ENCODE data around the gene RAB22A. TPM values are rescaled to one million over a fixed set of nuclear protein-coding genes. Genes with fewer than 3 reads are reported as not detected.

RAB22A gene
- total RNA-seq, 1 donor, result 23.9 TPM

DNA sequence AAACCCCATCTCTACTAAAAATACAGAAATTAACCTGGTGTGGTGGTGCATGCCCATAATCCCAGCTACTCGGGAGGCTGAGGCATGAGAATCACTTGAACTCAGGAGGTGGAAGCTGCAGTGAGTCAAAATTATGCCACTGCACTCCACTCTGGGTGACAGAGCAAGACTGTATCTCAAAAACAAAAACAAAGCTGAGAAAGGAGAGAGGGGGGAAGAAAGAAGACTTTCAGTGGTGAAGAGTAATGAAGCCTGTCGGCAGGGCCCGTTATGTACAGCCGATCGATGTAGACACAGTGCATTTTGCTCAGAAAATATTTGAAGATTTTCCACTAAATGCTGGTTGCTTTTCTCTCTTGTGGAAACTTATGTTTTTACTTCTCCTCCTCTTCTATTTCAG lies 93.3 kb downstream of the RAB22A start:
- Histone ChIP-seq H3K27me3 (ENCODE audit: insufficient read depth, low read length) (no peaks in the 10 kb centered on the region), H3K36me3 (ENCODE audit: insufficient read depth, low read length) (peaks cover 1% of the 10 kb centered on the region), H2AFZ (ENCODE audit: low read length) (no peak overlapping the region), H4K20me1 (ENCODE audit: insufficient read depth, low read length) (peaks cover 87% of the 10 kb centered on the region), H3K4me1 (ENCODE audit: insufficient read depth, low read length) (peaks cover 10% of the 10 kb centered on the region), H3K27ac (ENCODE audit: low read depth, low read length) (no peak overlapping the region), H3K4me3 (ENCODE audit: insufficient read depth, low read length) (no peak overlapping the region), H3K79me2 (ENCODE audit: insufficient read depth, low read length) (peaks cover 95% of the 10 kb centered on the region), H3K9me3 (ENCODE audit: low read depth, low read length) (no peaks in the 10 kb centered on the region), H3K4me2 (ENCODE audit: insufficient read depth, low read length) (no peak overlapping the region)
- no peak for DNase-seq (ENCODE audit: insufficient read length, low spot score, missing footprints)
- TF ChIP-seq, protein P1, sequence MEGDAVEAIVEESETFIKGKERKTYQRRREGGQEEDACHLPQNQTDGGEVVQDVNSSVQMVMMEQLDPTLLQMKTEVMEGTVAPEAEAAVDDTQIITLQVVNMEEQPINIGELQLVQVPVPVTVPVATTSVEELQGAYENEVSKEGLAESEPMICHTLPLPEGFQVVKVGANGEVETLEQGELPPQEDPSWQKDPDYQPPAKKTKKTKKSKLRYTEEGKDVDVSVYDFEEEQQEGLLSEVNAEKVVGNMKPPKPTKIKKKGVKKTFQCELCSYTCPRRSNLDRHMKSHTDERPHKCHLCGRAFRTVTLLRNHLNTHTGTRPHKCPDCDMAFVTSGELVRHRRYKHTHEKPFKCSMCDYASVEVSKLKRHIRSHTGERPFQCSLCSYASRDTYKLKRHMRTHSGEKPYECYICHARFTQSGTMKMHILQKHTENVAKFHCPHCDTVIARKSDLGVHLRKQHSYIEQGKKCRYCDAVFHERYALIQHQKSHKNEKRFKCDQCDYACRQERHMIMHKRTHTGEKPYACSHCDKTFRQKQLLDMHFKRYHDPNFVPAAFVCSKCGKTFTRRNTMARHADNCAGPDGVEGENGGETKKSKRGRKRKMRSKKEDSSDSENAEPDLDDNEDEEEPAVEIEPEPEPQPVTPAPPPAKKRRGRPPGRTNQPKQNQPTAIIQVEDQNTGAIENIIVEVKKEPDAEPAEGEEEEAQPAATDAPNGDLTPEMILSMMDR (IDR thresholded peaks at IDR 0.05; ENCODE audit: extremely low read depth, low read depth, low read length), result no peak

DNA sequence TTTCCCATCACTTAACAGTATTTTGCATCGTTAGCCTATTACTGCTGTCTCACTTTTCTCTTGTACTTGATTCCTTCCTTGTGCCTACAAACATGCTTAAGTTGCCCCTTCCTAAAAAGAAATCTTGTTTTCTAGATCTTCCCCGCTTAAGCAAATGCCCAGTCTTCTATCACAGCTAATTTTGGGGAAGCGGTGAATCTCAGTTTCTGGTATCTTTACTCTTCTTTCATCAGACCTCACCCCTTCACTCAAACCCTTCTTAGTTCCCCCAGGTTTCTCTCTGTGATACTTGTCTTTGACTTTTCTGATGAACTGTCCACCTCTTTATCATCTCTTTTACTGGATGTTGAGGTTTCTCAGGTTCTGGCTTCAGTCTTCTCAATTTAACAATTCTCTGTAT lies 93.8 kb downstream of the RAB22A start:
- TF ChIP-seq, protein P1 (IDR thresholded peaks at IDR 0.05; ENCODE audit: extremely low read depth, low read depth, low read length), result no peak
- Histone ChIP-seq H3K4me3 (ENCODE audit: insufficient read depth, low read length) (no peak overlapping the region), H3K36me3 (ENCODE audit: insufficient read depth, low read length) (no peaks in the 10 kb centered on the region), H4K20me1 (ENCODE audit: insufficient read depth, low read length) (peaks cover 87% of the 10 kb centered on the region), H3K4me2 (ENCODE audit: insufficient read depth, low read length) (no peak overlapping the region), H3K79me2 (ENCODE audit: insufficient read depth, low read length) (peaks cover 95% of the 10 kb centered on the region), H3K27me3 (ENCODE audit: insufficient read depth, low read length) (no peaks in the 10 kb centered on the region), H3K9me3 (ENCODE audit: low read depth, low read length) (no peaks in the 10 kb centered on the region), H3K27ac (ENCODE audit: low read depth, low read length) (no peak overlapping the region), H3K4me1 (ENCODE audit: insufficient read depth, low read length) (peaks cover 10% of the 10 kb centered on the region), H2AFZ (ENCODE audit: low read length) (no peak overlapping the region)
- no peak for DNase-seq (ENCODE audit: insufficient read length, low spot score, missing footprints)

DNA sequence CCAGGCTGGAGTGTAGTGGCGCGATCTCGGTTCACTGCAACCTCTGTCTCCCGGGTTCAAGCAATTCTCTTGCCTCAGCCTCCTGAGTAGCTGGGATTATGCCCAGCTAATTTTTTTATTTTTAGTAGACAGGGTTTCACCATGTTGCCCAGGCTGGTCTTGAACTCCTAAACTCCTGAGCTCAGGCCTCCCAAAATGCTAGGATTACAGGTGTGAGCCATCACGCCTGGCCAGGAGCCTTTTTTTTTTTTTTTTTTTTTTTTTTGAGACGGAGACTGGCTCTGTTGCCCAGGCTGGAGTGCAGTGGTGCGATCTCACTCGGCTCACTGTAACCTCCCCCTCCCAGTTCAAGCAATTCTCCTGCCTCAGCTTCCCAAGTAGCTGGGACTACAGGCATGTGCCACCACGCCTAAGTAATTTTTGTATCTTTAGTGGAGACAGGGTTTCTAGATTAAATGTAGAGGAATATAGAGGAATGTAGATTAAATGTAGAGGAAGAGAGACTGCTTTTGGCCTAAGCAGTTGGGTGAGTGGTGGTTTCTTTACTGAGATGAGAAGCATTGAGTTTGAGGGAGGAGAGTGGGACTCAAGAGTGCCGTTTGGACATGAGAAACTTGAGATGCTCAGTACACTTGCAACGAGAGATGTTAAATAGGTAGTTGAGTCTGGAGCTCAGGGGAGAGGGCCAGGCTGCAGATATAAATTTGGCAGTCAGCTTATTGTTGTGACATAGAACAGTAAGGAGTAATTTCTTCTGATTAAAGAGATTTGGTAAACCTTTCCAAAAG lies 96.2 kb downstream of the RAB22A start:
- H3K27me3 ChIP-seq (ENCODE audit: insufficient read depth, low read length), result no peaks in the 10 kb centered on the region
- DNase-seq (ENCODE audit: insufficient read length, low spot score, missing footprints), result no peak
- peaks cover 10% of the 10 kb centered on the region for H3K4me1 ChIP-seq (ENCODE audit: insufficient read depth, low read length)
- H4K20me1 ChIP-seq (ENCODE audit: insufficient read depth, low read length), result peaks cover 72% of the 10 kb centered on the region
- TF ChIP-seq, protein P1 (IDR thresholded peaks at IDR 0.05; ENCODE audit: extremely low read depth, low read depth, low read length), result no peak
- peaks cover 95% of the 10 kb centered on the region for H3K79me2 ChIP-seq (ENCODE audit: insufficient read depth, low read length)
- H3K4me2 ChIP-seq (ENCODE audit: insufficient read depth, low read length), result no peak overlapping the region
- no peak overlapping the region for H2AFZ ChIP-seq (ENCODE audit: low read length)
- no peak overlapping the region for H3K27ac ChIP-seq (ENCODE audit: low read depth, low read length)
- no peak overlapping the region for H3K4me3 ChIP-seq (ENCODE audit: insufficient read depth, low read length)
- H3K9me3 ChIP-seq (ENCODE audit: low read depth, low read length), result no peaks in the 10 kb centered on the region
- no peaks in the 10 kb centered on the region for H3K36me3 ChIP-seq (ENCODE audit: insufficient read depth, low read length)

DNA sequence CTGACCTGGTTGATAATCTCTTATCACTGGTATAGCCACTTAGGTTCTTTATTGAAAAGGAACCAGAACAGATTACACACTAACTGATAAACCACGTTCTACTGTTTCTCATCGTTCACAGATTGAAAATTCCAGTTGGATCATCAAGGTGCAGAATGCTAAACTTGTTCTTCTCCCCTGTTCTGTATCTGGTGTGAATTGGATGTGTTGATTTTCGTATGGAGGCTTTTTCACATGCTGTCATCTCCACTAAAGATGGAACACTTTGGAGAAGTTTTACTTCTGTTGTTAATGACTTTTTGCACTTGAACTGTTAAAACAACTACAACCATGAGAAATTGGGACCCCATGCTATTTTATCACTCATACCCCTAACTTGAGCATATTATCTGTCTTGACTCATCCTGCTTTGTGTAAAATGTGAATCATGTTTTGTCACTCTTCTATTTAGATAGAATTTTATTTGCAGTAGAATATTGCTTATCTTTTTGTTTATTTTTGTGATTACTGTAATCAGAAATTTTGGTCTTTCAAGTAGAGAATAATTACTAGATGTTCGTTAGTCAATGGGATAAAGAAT lies 97.0 kb downstream of the RAB22A start:
- Histone ChIP-seq H3K4me3 (ENCODE audit: insufficient read depth, low read length) (no peak overlapping the region), H3K36me3 (ENCODE audit: insufficient read depth, low read length) (no peaks in the 10 kb centered on the region), H2AFZ (ENCODE audit: low read length) (no peak overlapping the region), H3K27ac (ENCODE audit: low read depth, low read length) (peak overlapping the region; percentile 18), H4K20me1 (ENCODE audit: insufficient read depth, low read length) (peaks cover 70% of the 10 kb centered on the region), H3K79me2 (ENCODE audit: insufficient read depth, low read length) (peaks cover 95% of the 10 kb centered on the region), H3K27me3 (ENCODE audit: insufficient read depth, low read length) (no peaks in the 10 kb centered on the region), H3K9me3 (ENCODE audit: low read depth, low read length) (no peaks in the 10 kb centered on the region), H3K4me2 (ENCODE audit: insufficient read depth, low read length) (no peak overlapping the region), H3K4me1 (ENCODE audit: insufficient read depth, low read length) (peaks cover 10% of the 10 kb centered on the region)
- DNase-seq (ENCODE audit: insufficient read length, low spot score, missing footprints), result no peak
- TF ChIP-seq, protein P1 (IDR thresholded peaks at IDR 0.05; ENCODE audit: extremely low read depth, low read depth, low read length), result no peak
